Prostate gland (tissue), 2 donors: ENCODE data around the gene LUZP1. TPM values are rescaled to one million over a fixed set of nuclear protein-coding genes. Genes with fewer than 3 reads are reported as not detected.

Experiments
- DNase-seq: peaks from one replicate; pipeline ENCODE4 v3.0.0-alpha.2; 2019; ENCODE audit warnings: low spot score
- H3K27ac ChIP-seq, 2 donors: fragments of 200-600 bp; sonication (generic); 2 replicates each; pipeline ENCODE4 v1.5.1; 2017 to 2019
- H3K27me3 ChIP-seq: fragments of 200-600 bp; sonication (generic); replicated peaks from 2 replicates; pipeline ENCODE4 v1.5.1; 2019; ENCODE audit not compliant: insufficient read depth
- H3K36me3 ChIP-seq, 2 donors: fragments of 200-600 bp; sonication (generic); 1 replicate in 1 of 2; 2 replicates in 1 of 2; pipeline versions ENCODE4 v1.5.1 to v1.8.1; 2017 to 2019
- H3K4me1 ChIP-seq: fragments of 200-600 bp; sonication (generic); replicated peaks from 2 replicates; pipeline ENCODE4 v1.5.1; 2019
- H3K4me3 ChIP-seq, 2 donors: fragments of 200-600 bp; sonication (generic); 2 replicates each; pipeline ENCODE4 v1.5.1; 2017 to 2019
- H3K9me3 ChIP-seq: fragments of 200-600 bp; sonication (generic); 2 replicates; pipeline ENCODE4 v1.5.1; 2017
- POLR2A ChIP-seq: fragments of 450-650 bp; IDR thresholded peaks from one replicate; pipeline ENCODE4 v1.6.1; 2016; ENCODE audit warnings: antibody characterized with exemption, mild to moderate bottlenecking
- POLR2AphosphoS5 ChIP-seq: sonication (generic); formaldehyde crosslinking; IDR thresholded peaks from one replicate; pipeline ENCODE4 v1.6.1; 2017; ENCODE audit warnings: antibody characterized with exemption
- WGBS: methylation state at CpG from one replicate; pipeline ENCODE4 v1.1.5; 2018; 5-methylcytosine and 5-hydroxymethylcytosine counted together
- intact Hi-C: fragments of 100-400 bp; cut with DNase I; formaldehyde crosslinking; loops from one replicate; pipeline ENCODE4 v1.14.2; 2022
- total RNA-seq, 2 donors: library from RNA; depleted of rRNA; stranded (reverse); fragments of >200 nt; gene quantifications; one replicate each; pipeline ENCODE4 v1.1.0, GENCODE V29; 2016
- TF ChIP-seq, protein P1 (sequence below), 4 experiments: fragments of 200-600 bp in 2 of 4; fragments of 450-650 bp in 2 of 4; sonication (generic) in 2 of 4; IDR thresholded peaks; 1 replicate in 3 of 4; 2 replicates in 1 of 4; pipeline ENCODE4 v1.5.1; 2016 to 2019; ENCODE audit warnings: antibody characterized with exemption in 4 of 4, mild to moderate bottlenecking in 2 of 4, moderate library complexity in 2 of 4

Gene LUZP1
- total RNA-seq, 2 donors from 2014 or later = 16.9 to 17.5 TPM

DNA sequence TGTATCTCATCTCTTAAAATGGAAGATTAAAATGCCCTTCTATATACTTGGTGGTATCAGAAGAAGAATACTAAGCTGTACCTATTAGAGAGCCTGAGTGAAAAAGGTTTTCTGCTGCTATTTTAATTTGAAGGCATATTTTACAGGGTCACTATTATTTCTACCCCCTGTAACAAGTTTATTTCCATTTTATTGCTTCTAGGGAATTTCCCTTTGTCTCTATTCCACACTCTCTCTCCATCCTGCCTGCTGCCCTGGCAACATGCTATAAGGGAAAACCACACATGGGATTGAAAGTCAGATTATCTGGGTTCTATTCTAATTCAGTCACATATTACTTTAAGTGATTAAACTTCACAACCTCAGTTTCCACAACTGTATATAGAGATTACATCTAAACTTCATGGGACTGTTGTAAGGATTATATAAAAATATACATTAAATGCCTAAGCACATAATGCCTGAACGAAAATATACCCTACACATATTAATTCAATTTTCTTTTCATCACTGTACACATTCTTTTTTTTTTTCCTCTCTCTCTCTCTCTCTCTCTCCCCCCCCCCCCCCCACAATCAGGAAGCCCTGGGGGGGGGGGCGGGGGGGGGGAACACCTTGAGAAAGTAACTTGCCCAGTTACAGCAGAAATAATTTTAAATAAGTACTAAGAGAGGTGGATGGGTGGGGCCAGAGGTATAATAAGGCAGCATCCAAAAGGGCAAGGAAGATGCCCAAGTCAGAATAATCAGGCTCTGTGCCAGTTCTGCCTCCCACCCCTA lies 51.5 kb downstream of the LUZP1 start:
- no peaks in the 10 kb centered on the region for H3K27me3 ChIP-seq
- H3K36me3 ChIP-seq = no peaks in the 10 kb centered on the region
- intact Hi-C loops = no loop called here
- no peak for TF ChIP-seq POLR2A
- TF ChIP-seq POLR2AphosphoS5 = no peak
- TF ChIP-seq, protein P1, sequence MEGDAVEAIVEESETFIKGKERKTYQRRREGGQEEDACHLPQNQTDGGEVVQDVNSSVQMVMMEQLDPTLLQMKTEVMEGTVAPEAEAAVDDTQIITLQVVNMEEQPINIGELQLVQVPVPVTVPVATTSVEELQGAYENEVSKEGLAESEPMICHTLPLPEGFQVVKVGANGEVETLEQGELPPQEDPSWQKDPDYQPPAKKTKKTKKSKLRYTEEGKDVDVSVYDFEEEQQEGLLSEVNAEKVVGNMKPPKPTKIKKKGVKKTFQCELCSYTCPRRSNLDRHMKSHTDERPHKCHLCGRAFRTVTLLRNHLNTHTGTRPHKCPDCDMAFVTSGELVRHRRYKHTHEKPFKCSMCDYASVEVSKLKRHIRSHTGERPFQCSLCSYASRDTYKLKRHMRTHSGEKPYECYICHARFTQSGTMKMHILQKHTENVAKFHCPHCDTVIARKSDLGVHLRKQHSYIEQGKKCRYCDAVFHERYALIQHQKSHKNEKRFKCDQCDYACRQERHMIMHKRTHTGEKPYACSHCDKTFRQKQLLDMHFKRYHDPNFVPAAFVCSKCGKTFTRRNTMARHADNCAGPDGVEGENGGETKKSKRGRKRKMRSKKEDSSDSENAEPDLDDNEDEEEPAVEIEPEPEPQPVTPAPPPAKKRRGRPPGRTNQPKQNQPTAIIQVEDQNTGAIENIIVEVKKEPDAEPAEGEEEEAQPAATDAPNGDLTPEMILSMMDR (IDR thresholded peaks at IDR 0.05) = no peak
- 39% methylated on average over 2 of the region's 2 CpGs for WGBS
- H3K4me3 ChIP-seq = no peak overlapping the region
- peaks cover 6% of the 10 kb centered on the region for H3K4me1 ChIP-seq
- no peak for DNase-seq
- no peak overlapping the region for H3K27ac ChIP-seq
- H3K9me3 ChIP-seq = no peaks in the 10 kb centered on the region

DNA sequence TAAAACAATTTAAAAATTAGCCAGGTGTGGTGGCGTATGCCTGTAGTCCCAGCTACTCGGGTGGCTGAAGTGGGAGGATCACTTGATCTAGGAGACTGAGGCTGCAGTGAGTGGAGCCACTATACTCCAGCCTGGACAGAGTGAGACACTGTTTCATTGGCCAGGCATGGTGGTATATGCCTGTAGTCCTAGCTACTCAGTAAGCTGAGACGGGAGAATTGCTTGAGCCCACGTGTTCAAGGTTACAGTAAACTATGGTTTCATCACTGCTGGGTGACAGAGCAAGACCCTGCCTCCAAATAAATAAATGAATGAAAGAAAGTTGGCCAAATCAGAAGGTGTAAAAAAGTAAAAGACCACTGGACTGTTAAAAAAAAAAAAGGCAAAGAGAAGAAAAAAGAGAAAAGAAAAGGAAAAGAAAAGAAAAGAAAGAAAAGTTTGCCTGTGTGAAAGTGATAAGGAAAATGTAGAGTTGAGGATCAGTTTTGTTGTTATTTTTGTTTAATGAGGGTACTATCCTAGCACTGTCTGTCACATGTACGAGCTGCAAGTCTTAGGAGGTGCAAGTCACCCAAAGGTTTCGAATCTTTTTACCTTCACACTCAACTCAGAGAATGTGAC lies 52.3 kb downstream of the LUZP1 start:
- Histone ChIP-seq H3K9me3 (no peaks in the 10 kb centered on the region), H3K27me3 (no peaks in the 10 kb centered on the region), H3K27ac (no peak overlapping the region), H3K4me3 (no peak overlapping the region), H3K36me3 (no peaks in the 10 kb centered on the region), H3K4me1 (peaks cover 3% of the 10 kb centered on the region)
- no peak for DNase-seq
- TF ChIP-seq, protein P1 (IDR thresholded peaks at IDR 0.05) = no peak
- no peak for TF ChIP-seq POLR2AphosphoS5
- no peak for TF ChIP-seq POLR2A
- WGBS = 85% methylated on average over 6 of the region's 6 CpGs
- intact Hi-C loops = no loop called here

DNA sequence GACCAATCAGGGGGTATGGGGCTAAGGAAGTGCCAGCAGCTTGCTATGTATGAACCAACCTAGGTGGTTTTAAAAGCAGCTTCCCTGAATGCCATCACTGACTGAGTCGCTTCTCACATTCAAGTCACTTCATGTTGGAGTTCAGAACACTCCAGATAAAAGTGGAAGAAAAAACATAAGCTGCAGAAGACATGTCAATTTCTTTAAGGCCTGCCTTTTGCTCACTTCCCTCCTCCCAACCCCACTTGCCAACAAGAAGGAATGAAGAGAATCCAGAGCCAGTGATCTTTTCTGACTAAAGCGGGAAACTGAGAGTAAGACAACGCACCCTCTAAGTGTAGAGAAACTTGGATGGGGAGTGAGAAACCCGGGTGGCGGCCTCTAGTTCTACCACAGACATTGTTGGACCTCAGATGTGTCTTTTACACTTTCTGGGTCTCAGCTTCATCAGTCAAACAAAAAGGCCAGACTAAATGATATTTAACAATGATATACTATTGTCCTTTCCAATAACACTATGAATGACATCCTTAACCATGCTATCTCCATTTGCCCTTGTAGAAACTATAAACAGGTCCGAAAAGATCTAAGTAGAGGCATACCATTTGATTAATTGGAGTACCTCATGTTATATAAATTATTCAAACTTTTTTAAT lies 54.1 kb downstream of the LUZP1 start:
- TF ChIP-seq, protein P1 (IDR thresholded peaks at IDR 0.05) = no peak
- TF ChIP-seq POLR2A = no peak
- no peak for TF ChIP-seq POLR2AphosphoS5
- H3K4me1 ChIP-seq = peaks cover 2% of the 10 kb centered on the region
- DNase-seq = no peak
- H3K4me3 ChIP-seq = no peak overlapping the region
- no peaks in the 10 kb centered on the region for H3K9me3 ChIP-seq
- no peaks in the 10 kb centered on the region for H3K27me3 ChIP-seq
- no peak overlapping the region for H3K27ac ChIP-seq
- intact Hi-C loops = no loop called here
- H3K36me3 ChIP-seq = no peaks in the 10 kb centered on the region
- 46% methylated on average over 6 of the region's 6 CpGs for WGBS

DNA sequence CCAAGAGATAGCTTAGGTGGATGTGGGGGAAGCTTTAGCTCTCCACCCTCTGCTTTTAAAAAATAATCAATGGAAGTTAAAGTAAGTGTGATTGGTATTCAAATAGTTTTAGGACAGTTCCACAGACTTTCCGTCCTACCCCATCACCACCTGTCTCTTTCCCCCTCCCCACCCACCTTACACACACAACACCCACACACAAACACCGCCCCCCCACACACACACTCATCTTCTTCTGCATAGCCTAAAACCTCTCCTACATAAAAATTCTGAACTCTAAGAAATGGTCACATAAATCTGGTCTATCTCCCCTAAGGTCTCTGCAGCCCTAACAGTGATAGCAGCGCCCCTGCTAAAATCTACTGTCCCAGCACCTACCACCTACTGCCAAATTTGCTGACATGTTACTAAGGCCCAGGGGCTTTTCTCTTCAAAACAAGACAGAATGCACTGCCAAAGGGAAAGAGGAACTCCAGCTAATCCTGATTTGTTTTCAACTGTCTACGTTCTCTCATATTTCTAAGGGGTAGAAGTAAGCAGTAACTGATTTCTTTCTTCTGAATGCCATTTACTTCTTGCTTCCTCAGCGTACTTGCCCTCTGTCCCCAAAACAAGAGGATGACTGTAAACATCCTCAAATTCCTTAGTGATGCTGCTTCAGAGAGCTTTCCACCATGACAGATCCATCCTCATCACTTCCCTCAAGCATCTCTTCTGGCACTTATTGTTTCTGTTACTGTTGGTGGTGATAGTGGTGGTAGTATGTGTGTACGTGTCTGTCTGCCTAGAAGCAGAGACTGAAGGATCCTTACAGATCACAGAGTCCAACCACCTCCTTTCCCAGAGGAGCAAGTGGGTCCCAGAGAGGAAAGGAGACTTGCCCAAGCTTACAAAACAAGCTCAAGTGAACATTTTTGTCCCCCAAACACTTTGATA lies 56.8 kb downstream of the LUZP1 start:
- H3K27me3 ChIP-seq = no peaks in the 10 kb centered on the region
- intact Hi-C loops = no loop called here
- H3K36me3 ChIP-seq = no peaks in the 10 kb centered on the region
- no peak for TF ChIP-seq POLR2AphosphoS5
- TF ChIP-seq POLR2A = no peak
- TF ChIP-seq, protein P1 (IDR thresholded peaks at IDR 0.05) = no peak
- no peaks in the 10 kb centered on the region for H3K4me1 ChIP-seq
- H3K27ac ChIP-seq = no peak overlapping the region
- 64% methylated on average over 6 of the region's 6 CpGs for WGBS
- no peak overlapping the region for H3K4me3 ChIP-seq
- no peak for DNase-seq
- no peaks in the 10 kb centered on the region for H3K9me3 ChIP-seq
